Stomach smooth muscle (tissue), 2 donors: ENCODE measurements around the gene SRSF3.
"Not testable (repeated sequence)": the region's sequence is repeated elsewhere in the genome, so short reads cannot be mapped to it uniquely, and the experiment has no call there.

ENCODE experiments used
- H3K27ac ChIP-seq: one replicate; pipeline ENCODE4 v1.7.0; 2013; ENCODE audit warnings: mild to moderate bottlenecking, low read length, inconsistent platforms
- H3K27me3 ChIP-seq, 2 donors: one replicate each; pipeline ENCODE4 v1.7.0; 2013; ENCODE audit warnings: low read length in 2 of 2; ENCODE audit not compliant: insufficient read depth in 2 of 2, control insufficient read depth in 1 of 2
- H3K36me3 ChIP-seq, 2 donors: one replicate each; pipeline ENCODE4 v1.7.0; 2013; ENCODE audit warnings: low read length in 2 of 2; ENCODE audit not compliant: control insufficient read depth in 2 of 2, insufficient read depth in 2 of 2
- H3K4me1 ChIP-seq: one replicate; pipeline ENCODE4 v1.7.0; 2013; ENCODE audit warnings: low read length; ENCODE audit not compliant: control insufficient read depth, insufficient read depth
- H3K4me3 ChIP-seq, 2 donors: one replicate each; pipeline ENCODE4 v1.7.0; 2013; ENCODE audit warnings: low read length in 2 of 2
- H3K9ac ChIP-seq, 2 donors: one replicate each; pipeline ENCODE4 v1.7.0; 2013; ENCODE audit warnings: low read length in 2 of 2, mild to moderate bottlenecking in 1 of 2
- H3K9me3 ChIP-seq, 2 donors: one replicate each; pipeline ENCODE4 v1.7.0; 2013; ENCODE audit warnings: low read length in 2 of 2; ENCODE audit not compliant: control insufficient read depth in 2 of 2
- donor health status: healthy.
- donor health status: Pancreatic carcinoma.

The SRSF3 gene

GRCh38 chr6:36605560-36606391 is 11.6 kb downstream of the SRSF3 start:
- Histone ChIP-seq H3K27me3 (no peaks in the 10 kb centered on the region), H3K9me3 (no peaks in the 10 kb centered on the region), H3K27ac (peak overlapping the region; percentile 25), H3K36me3 (peaks cover 48 to 80% of the 10 kb centered on the region in 2 donors), H3K9ac (no peak overlapping the region), H3K4me1 (peaks cover 29% of the 10 kb centered on the region), H3K4me3 (no peak overlapping the region)

- not testable (repeated sequence) for H3K27ac ChIP-seq, H3K9me3 ChIP-seq, H3K9ac ChIP-seq, H3K27me3 ChIP-seq
- Histone ChIP-seq H3K36me3 (peaks cover 48 to 74% of the 10 kb centered on the region in 2 donors), H3K4me1 (peaks cover 26% of the 10 kb centered on the region), H3K4me3 (peak overlapping the region in 1 of 2 donors; percentile 15)
These were observed 13.1 kb downstream of the SRSF3 start for GRCh38 chr6:36607305-36607682.

GRCh38 chr6:36607683-36608386 is 13.7 kb downstream of the SRSF3 start:
- H3K9me3 ChIP-seq, result no peaks in the 10 kb centered on the region
- peak overlapping the region in 1 of 2 donors; percentile 15 for H3K4me3 ChIP-seq
- peaks cover 26% of the 10 kb centered on the region for H3K4me1 ChIP-seq
- H3K27ac ChIP-seq, result no peak overlapping the region
- no peaks in the 10 kb centered on the region for H3K27me3 ChIP-seq
- H3K36me3 ChIP-seq, result peaks cover 47 to 70% of the 10 kb centered on the region in 2 donors
- H3K9ac ChIP-seq, result no peak overlapping the region

GRCh38 chr6:36608788-36609563 is 14.8 kb downstream of the SRSF3 start:
- H3K9me3 ChIP-seq, result no peaks in the 10 kb centered on the region
- peaks cover 26% of the 10 kb centered on the region for H3K4me1 ChIP-seq
- H3K27ac ChIP-seq, result peak overlapping the region; percentile 3
- no peak overlapping the region for H3K9ac ChIP-seq
- H3K4me3 ChIP-seq, result no peak overlapping the region
- H3K36me3 ChIP-seq, result peaks cover 46 to 63% of the 10 kb centered on the region in 2 donors
- no peaks in the 10 kb centered on the region for H3K27me3 ChIP-seq

GRCh38 chr6:36609582-36609981 is 15.4 kb downstream of the SRSF3 start:
- Histone ChIP-seq H3K36me3 (peaks cover 40 to 57% of the 10 kb centered on the region in 2 donors), H3K4me3 (no peak overlapping the region), H3K9me3 (no peaks in the 10 kb centered on the region), H3K27me3 (no peaks in the 10 kb centered on the region), H3K4me1 (peaks cover 26% of the 10 kb centered on the region), H3K27ac (peak overlapping the region; percentile 3), H3K9ac (no peak overlapping the region)

- Histone ChIP-seq H3K9me3 (no peaks in the 10 kb centered on the region), H3K9ac (no peak overlapping the region), H3K4me3 (no peak overlapping the region), H3K27ac (no peak overlapping the region), H3K27me3 (no peaks in the 10 kb centered on the region), H3K4me1 (peaks cover 22% of the 10 kb centered on the region), H3K36me3 (peaks cover 36 to 50% of the 10 kb centered on the region in 2 donors)
These were observed 16.1 kb downstream of the SRSF3 start for GRCh38 chr6:36610041-36610955.

GRCh38 chr6:36610956-36611336 is 16.8 kb downstream of the SRSF3 start:
- H3K4me1 ChIP-seq, result peaks cover 18% of the 10 kb centered on the region
- H3K4me3 ChIP-seq, result no peak overlapping the region
- no peaks in the 10 kb centered on the region for H3K27me3 ChIP-seq
- H3K9ac ChIP-seq, result no peak overlapping the region
- peaks cover 29 to 43% of the 10 kb centered on the region in 2 donors for H3K36me3 ChIP-seq
- peak overlapping the region; percentile 6 for H3K27ac ChIP-seq
- H3K9me3 ChIP-seq, result no peaks in the 10 kb centered on the region

- H3K27me3 ChIP-seq, H3K4me3 ChIP-seq, H3K27ac ChIP-seq, H3K9me3 ChIP-seq, H3K9ac ChIP-seq: not testable (repeated sequence)
- Histone ChIP-seq H3K36me3 (peaks cover 27 to 40% of the 10 kb centered on the region in 2 donors), H3K4me1 (peaks cover 15% of the 10 kb centered on the region)
These were observed 17.5 kb downstream of the SRSF3 start for GRCh38 chr6:36611679-36612078.

- Histone ChIP-seq H3K27ac (no peak overlapping the region), H3K36me3 (peaks cover 24 to 36% of the 10 kb centered on the region in 2 donors)
These were observed 18.0 kb downstream of the SRSF3 start for GRCh38 chr6:36612101-36612625.

More at GRCh38 chr6:36612101-36612625, 18.0 kb downstream of the SRSF3 start:
- H3K27me3 ChIP-seq, result no peaks in the 10 kb centered on the region
- H3K4me1 ChIP-seq, result peaks cover 18% of the 10 kb centered on the region
- no peaks in the 10 kb centered on the region for H3K9me3 ChIP-seq
- no peak overlapping the region for H3K4me3 ChIP-seq
- H3K9ac ChIP-seq, result no peak overlapping the region
